ENCODE results near the gene MRPL38.

DNA sequence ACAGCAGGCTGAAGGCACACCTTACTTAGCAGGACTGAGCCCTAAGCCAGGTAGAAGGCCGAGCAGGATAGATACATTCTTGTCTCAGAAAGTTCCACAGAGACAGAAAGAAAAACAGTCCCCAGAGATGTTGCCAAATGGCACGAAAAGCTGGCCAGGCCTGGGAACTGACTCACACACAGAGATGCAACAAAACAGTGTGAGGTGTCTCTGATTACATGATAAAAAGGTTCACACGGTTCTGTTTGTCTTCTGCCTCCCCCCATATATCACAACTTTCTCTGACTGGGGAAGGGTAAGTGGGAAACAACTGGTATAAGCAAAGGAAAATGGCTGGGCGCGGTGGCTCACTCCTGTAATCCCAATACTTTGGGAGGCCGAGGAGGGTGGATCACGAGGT, 51.3 kb downstream of the MRPL38 start:
- TF ChIP-seq, protein P1, sequence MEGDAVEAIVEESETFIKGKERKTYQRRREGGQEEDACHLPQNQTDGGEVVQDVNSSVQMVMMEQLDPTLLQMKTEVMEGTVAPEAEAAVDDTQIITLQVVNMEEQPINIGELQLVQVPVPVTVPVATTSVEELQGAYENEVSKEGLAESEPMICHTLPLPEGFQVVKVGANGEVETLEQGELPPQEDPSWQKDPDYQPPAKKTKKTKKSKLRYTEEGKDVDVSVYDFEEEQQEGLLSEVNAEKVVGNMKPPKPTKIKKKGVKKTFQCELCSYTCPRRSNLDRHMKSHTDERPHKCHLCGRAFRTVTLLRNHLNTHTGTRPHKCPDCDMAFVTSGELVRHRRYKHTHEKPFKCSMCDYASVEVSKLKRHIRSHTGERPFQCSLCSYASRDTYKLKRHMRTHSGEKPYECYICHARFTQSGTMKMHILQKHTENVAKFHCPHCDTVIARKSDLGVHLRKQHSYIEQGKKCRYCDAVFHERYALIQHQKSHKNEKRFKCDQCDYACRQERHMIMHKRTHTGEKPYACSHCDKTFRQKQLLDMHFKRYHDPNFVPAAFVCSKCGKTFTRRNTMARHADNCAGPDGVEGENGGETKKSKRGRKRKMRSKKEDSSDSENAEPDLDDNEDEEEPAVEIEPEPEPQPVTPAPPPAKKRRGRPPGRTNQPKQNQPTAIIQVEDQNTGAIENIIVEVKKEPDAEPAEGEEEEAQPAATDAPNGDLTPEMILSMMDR (IDR thresholded peaks at IDR 0.05; ENCODE audit: insufficient read depth, low read length) = no peak
- TF ChIP-seq POLR2AphosphoS5 (IDR thresholded peaks at IDR 0.05; ENCODE audit: low read depth) (no peak), SPI1 (IDR thresholded peaks at IDR 0.05; ENCODE audit: borderline replicate concordance, low read depth) (no peak)
- TF ChIP-seq, protein P2, sequence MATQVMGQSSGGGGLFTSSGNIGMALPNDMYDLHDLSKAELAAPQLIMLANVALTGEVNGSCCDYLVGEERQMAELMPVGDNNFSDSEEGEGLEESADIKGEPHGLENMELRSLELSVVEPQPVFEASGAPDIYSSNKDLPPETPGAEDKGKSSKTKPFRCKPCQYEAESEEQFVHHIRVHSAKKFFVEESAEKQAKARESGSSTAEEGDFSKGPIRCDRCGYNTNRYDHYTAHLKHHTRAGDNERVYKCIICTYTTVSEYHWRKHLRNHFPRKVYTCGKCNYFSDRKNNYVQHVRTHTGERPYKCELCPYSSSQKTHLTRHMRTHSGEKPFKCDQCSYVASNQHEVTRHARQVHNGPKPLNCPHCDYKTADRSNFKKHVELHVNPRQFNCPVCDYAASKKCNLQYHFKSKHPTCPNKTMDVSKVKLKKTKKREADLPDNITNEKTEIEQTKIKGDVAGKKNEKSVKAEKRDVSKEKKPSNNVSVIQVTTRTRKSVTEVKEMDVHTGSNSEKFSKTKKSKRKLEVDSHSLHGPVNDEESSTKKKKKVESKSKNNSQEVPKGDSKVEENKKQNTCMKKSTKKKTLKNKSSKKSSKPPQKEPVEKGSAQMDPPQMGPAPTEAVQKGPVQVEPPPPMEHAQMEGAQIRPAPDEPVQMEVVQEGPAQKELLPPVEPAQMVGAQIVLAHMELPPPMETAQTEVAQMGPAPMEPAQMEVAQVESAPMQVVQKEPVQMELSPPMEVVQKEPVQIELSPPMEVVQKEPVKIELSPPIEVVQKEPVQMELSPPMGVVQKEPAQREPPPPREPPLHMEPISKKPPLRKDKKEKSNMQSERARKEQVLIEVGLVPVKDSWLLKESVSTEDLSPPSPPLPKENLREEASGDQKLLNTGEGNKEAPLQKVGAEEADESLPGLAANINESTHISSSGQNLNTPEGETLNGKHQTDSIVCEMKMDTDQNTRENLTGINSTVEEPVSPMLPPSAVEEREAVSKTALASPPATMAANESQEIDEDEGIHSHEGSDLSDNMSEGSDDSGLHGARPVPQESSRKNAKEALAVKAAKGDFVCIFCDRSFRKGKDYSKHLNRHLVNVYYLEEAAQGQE (IDR thresholded peaks at IDR 0.05; ENCODE audit: insufficient replicate concordance, low read depth) = no peak
